Dermis blood vessel endothelial cell (primary cell): Measurements from ENCODE around the gene DMPK. TPM values are rescaled to one million over a fixed set of nuclear protein-coding genes. Genes with fewer than 3 reads are reported as not detected.

ENCODE experiments used
- DNase-seq: peaks from one replicate; pipeline ENCODE4 v3.0.0; 2010
- total RNA-seq: library from RNA; depleted of rRNA; stranded (reverse); fragments of >200 nt; gene quantifications from 2 replicates; pipeline ENCODE4 v1.2.3, GENCODE V29; 2014

DMPK gene
- total RNA-seq, 1 donor from 2014 or later: 12.4 TPM

- DNase-seq: no peak
Observed at GRCh38 chr19:45785097-45785496, 2.8 kb upstream of the DMPK start.

GRCh38 chr19:45784096-45784495 is 1.8 kb upstream of the DMPK start:
- DNase-seq: no peak

- no peak for DNase-seq
Observed at GRCh38 chr19:45782820-45783785, 813 bp upstream of the DMPK start.

- no peak for DNase-seq
Observed at GRCh38 chr19:45781214-45782161, 802 bp downstream of the DMPK start.

- DNase-seq: no peak
Observed at GRCh38 chr19:45780448-45781213, 1.7 kb downstream of the DMPK start.

- no peak for DNase-seq
Observed at GRCh38 chr19:45780146-45780447, 2.2 kb downstream of the DMPK start.

- peak; percentile 87 for DNase-seq
Observed at GRCh38 chr19:45779231-45780145, 2.8 kb downstream of the DMPK start.

- DNase-seq: no peak
Observed at GRCh38 chr19:45778010-45778661, 4.2 kb downstream of the DMPK start.

GRCh38 chr19:45777395-45777961 is 4.8 kb downstream of the DMPK start:
- DNase-seq: no peak

- no peak for DNase-seq
Observed at GRCh38 chr19:45774765-45775164, 7.5 kb downstream of the DMPK start.

- no peak for DNase-seq
Observed at GRCh38 chr19:45773384-45773783, 8.9 kb downstream of the DMPK start.

- DNase-seq: no peak
Observed at GRCh38 chr19:45772912-45773311, 9.4 kb downstream of the DMPK start.

- DNase-seq: no peak
Observed at GRCh38 chr19:45772130-45772840, 10.0 kb downstream of the DMPK start.

- DNase-seq: no peak
Observed at GRCh38 chr19:45771311-45771933, 10.9 kb downstream of the DMPK start.

GRCh38 chr19:45770192-45771101 is 11.8 kb downstream of the DMPK start:
- DNase-seq: peak; percentile 99

- no peak for DNase-seq
Observed at GRCh38 chr19:45769821-45770191, 12.5 kb downstream of the DMPK start.

GRCh38 chr19:45768984-45769782 is 13.1 kb downstream of the DMPK start, which contains the start of gene SIX5:
SIX5 (minus strand) TSS chr19:45769252; CDS start chr19:45768844, 408 bp downstream.
- DNase-seq: peak; percentile 99

GRCh38 chr19:45768655-45768983 is 13.7 kb downstream of the DMPK start:
- DNase-seq: peak; percentile 56
